OCI-LY7 (cell line): ENCODE results near the gene SLIT3.

Source experiments
- CTCF ChIP-seq: fragments of 200-600 bp; sonication (generic); conservative IDR thresholded peaks from 2 replicates; pipeline ENCODE4 v1.5.1; 2014; ENCODE audit warnings: mild to moderate bottlenecking, antibody characterized with exemption, low read length, moderate library complexity, mixed read lengths
- EZH2phosphoT487 ChIP-seq: fragments of 200-600 bp; sonication (generic); IDR thresholded peaks from 2 replicates; pipeline ENCODE4 v1.6.1; 2018; ENCODE audit warnings: low read depth, borderline replicate concordance, mild to moderate bottlenecking, mixed run types, antibody characterized with exemption, low read length, moderate library complexity, mixed read lengths

- TF ChIP-seq CTCF (no peak), EZH2phosphoT487 (no peak)
Measured at GRCh38 chr5:169288066-169288930, 12.6 kb downstream of the SLIT3 start.
